ENCODE data around the gene GNAQ. TPM values are rescaled to one million over a fixed set of nuclear protein-coding genes. Genes with fewer than 3 reads are reported as not detected.
A peak's percentile ranks its signal among the peaks of the same experiment; 100 is the strongest.
"Not testable (repeated sequence)": the region's sequence is repeated elsewhere in the genome, so short reads cannot be mapped to it uniquely, and the experiment has no call there.

The GNAQ gene
- total RNA-seq, 1 donor from 2014 or later, result 64.9 TPM

DNA sequence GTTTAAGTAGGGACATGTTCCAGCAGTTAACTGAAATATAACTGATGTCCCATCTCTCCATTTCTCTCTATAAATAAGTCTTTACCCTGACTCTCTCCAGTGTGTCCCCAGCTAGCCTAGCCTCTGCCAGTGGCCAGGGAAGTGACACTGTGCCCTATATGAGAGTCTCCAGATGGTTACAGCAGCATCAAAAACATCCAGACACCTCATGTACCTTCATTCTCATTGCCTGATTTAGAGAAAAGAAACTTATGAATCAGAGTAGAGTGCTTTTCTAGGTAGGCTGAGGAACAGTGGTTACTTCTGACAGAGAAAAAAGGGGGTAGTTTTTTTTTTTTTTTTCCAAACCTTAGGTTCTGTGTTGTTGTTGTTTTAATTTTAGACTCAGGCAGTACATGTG is 148.5 kb downstream of the GNAQ start:
- peaks cover 37% of the 10 kb centered on the region for H3K4me1 Mint-ChIP-seq (ENCODE audit: low read depth)

DNA sequence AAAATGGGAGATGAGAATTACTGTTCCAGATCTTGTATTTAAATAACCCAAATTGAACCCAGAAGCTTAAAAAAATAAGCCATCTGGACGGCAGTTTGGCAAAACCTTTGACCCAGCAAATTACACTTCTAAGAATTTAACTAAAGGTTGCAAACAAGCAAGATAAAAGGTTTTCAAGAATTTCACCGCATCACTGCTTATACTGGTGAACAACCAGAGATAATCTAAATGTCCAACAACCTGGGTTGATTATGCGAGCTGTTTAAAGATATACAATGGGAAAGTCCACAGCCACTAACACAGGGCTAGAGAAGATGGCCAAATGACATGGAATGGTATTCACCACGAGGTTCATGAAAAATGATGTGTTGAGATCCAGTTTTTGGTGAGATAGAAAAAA is 149.3 kb downstream of the GNAQ start:
- H3K4me1 Mint-ChIP-seq (ENCODE audit: low read depth), result peaks cover 41% of the 10 kb centered on the region
- H3K9me3 Mint-ChIP-seq (ENCODE audit: low read depth), result no peaks in the 10 kb centered on the region
- no peak overlapping the region for H3K27ac Mint-ChIP-seq
- H3K27me3 Mint-ChIP-seq, result no peaks in the 10 kb centered on the region
- DNase-seq (ENCODE audit: low spot score, unreplicated experiment), result no peak
- no peak overlapping the region for H3K4me3 Mint-ChIP-seq (ENCODE audit: low read depth)
- TF ChIP-seq, protein P1, sequence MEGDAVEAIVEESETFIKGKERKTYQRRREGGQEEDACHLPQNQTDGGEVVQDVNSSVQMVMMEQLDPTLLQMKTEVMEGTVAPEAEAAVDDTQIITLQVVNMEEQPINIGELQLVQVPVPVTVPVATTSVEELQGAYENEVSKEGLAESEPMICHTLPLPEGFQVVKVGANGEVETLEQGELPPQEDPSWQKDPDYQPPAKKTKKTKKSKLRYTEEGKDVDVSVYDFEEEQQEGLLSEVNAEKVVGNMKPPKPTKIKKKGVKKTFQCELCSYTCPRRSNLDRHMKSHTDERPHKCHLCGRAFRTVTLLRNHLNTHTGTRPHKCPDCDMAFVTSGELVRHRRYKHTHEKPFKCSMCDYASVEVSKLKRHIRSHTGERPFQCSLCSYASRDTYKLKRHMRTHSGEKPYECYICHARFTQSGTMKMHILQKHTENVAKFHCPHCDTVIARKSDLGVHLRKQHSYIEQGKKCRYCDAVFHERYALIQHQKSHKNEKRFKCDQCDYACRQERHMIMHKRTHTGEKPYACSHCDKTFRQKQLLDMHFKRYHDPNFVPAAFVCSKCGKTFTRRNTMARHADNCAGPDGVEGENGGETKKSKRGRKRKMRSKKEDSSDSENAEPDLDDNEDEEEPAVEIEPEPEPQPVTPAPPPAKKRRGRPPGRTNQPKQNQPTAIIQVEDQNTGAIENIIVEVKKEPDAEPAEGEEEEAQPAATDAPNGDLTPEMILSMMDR (IDR thresholded peaks at IDR 0.05; ENCODE audit: unreplicated experiment), result no peak
- no peaks in the 10 kb centered on the region for H3K36me3 Mint-ChIP-seq (ENCODE audit: insufficient read depth)

More for the DNA sequence above, 148.5 kb downstream of the GNAQ start:
- no peak for DNase-seq (ENCODE audit: low spot score, unreplicated experiment)
- Mint-ChIP-seq H3K4me3 (ENCODE audit: low read depth) (no peak overlapping the region), H3K27me3 (no peaks in the 10 kb centered on the region), H3K36me3 (ENCODE audit: insufficient read depth) (no peaks in the 10 kb centered on the region), H3K9me3 (ENCODE audit: low read depth) (no peaks in the 10 kb centered on the region), H3K27ac (no peak overlapping the region)
- TF ChIP-seq, protein P1 (IDR thresholded peaks at IDR 0.05; ENCODE audit: unreplicated experiment), result no peak

DNA sequence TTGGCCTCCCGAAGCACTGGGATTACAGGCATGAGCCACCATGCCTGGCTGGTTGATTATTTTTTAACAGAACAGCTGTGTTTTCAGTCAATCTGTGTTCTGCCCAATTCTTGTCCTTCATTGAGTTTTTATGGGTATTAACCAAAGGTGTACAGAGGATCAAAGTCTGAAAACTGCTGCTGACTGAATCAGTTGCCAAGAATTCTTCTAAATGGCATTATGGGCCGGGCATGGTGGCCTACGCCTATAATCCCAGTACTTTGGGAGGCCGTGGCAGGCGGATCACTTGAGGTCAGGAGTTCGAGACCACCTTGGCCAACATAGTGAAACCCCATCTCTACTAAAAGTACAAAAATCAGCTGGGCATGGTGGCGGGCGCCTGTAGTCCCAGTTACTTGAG is 150.0 kb downstream of the GNAQ start:
- DNase-seq (ENCODE audit: low spot score, unreplicated experiment); H3K36me3 Mint-ChIP-seq (ENCODE audit: insufficient read depth); H3K9me3 Mint-ChIP-seq (ENCODE audit: low read depth); H3K27me3 Mint-ChIP-seq; H3K27ac Mint-ChIP-seq; H3K4me3 Mint-ChIP-seq (ENCODE audit: low read depth): not testable (repeated sequence)
- H3K4me1 Mint-ChIP-seq (ENCODE audit: low read depth), result peaks cover 46% of the 10 kb centered on the region

DNA sequence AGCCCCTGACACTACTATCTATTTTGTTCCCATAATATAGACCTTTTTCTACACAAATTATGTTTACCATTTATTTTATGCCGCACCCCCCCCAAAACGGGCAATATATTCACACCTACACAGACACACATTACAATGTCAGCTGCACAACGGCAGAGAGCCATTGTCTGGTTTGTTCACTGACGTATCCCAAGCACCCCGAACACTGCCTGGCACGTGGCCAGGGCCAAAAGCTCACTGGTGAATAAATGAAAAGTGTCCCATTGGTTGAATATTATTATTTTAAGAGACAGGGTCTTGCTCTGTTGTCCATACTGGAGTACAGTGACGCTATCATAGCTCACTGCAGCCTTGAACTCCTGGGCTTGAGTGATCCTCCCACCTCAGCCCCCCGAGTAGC is 150.5 kb downstream of the GNAQ start:
- peaks cover 50% of the 10 kb centered on the region for H3K4me1 Mint-ChIP-seq (ENCODE audit: low read depth)
- TF ChIP-seq, protein P1 (IDR thresholded peaks at IDR 0.05; ENCODE audit: unreplicated experiment), result no peak
- peak overlapping the region; percentile 52 for H3K27ac Mint-ChIP-seq

DNA sequence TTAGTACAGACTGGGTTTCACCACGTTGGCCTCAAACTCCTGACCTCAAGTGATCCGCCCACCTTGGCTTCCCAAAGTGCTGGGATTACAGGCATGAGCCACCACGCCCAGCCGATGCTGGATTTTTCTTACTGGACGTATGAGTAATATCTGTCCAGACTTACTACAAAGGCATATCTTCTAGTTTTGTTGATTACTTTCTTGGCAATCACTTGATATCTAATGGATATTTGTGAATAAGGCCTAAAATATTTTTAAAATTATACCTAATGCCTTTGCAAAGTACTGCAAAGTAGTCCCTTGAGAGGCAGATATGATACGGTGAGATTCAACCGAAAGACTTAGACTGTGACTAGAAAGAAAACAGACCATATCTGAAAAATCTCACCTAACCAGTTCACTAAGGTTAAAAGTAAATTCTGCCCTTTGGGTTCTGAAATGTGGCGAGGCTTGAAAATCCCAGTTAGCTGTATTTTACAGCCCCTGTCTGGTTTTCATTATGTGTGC is 152.1 kb downstream of the GNAQ start:
- no peak for DNase-seq (ENCODE audit: low spot score, unreplicated experiment)
- H3K4me3 Mint-ChIP-seq (ENCODE audit: low read depth), result no peak overlapping the region
- no peaks in the 10 kb centered on the region for H3K36me3 Mint-ChIP-seq (ENCODE audit: insufficient read depth)
- peaks cover 53% of the 10 kb centered on the region for H3K4me1 Mint-ChIP-seq (ENCODE audit: low read depth)
- TF ChIP-seq, protein P1 (IDR thresholded peaks at IDR 0.05; ENCODE audit: unreplicated experiment), result no peak
- no peaks in the 10 kb centered on the region for H3K9me3 Mint-ChIP-seq (ENCODE audit: low read depth)
- H3K27me3 Mint-ChIP-seq, result no peaks in the 10 kb centered on the region
- H3K27ac Mint-ChIP-seq, result peak overlapping the region; percentile 86

More for the DNA sequence above, 150.5 kb downstream of the GNAQ start:
- DNase-seq (ENCODE audit: low spot score, unreplicated experiment), result no peak
- no peaks in the 10 kb centered on the region for H3K36me3 Mint-ChIP-seq (ENCODE audit: insufficient read depth)
- no peak overlapping the region for H3K4me3 Mint-ChIP-seq (ENCODE audit: low read depth)
- H3K27me3 Mint-ChIP-seq, result no peaks in the 10 kb centered on the region
- H3K9me3 Mint-ChIP-seq (ENCODE audit: low read depth), result no peaks in the 10 kb centered on the region

DNA sequence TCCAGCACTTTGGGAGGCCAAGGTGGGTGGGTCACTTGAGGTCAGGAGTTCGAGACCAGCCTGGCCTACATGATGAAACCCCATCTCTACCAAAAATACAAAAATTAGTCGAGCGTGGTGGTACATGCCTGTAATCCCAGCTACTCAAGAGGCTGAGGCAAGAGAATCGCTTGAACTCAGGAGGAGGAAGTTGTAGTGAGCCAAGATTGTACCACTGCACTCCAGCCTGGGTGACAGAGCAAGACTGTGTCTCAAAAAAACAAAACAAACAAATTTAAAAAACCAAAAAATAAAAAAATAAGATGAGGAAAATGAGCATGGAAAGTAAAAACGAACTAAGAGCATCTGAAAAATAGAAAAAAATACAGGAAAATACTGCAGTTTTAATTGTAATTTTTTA is 152.8 kb downstream of the GNAQ start:
- DNase-seq (ENCODE audit: low spot score, unreplicated experiment); H3K27me3 Mint-ChIP-seq; H3K36me3 Mint-ChIP-seq (ENCODE audit: insufficient read depth); H3K4me3 Mint-ChIP-seq (ENCODE audit: low read depth); H3K9me3 Mint-ChIP-seq (ENCODE audit: low read depth); H3K27ac Mint-ChIP-seq: not testable (repeated sequence)
- peaks cover 54% of the 10 kb centered on the region for H3K4me1 Mint-ChIP-seq (ENCODE audit: low read depth)

Measured in progenitor cell of endocrine pancreas (in vitro differentiated cells).